Panc1 (cell line): ENCODE data around the gene MAGEA8. TPM values are rescaled to one million over a fixed set of nuclear protein-coding genes. Genes with fewer than 3 reads are reported as not detected.

Experiments used
- ATAC-seq: fragments of 200-7000 bp; cut with Tn5 transposase; 2 replicates; pipeline ENCODE4 v1.9.1; 2020; ENCODE audit warnings: mild to moderate bottlenecking, moderate library complexity
- BruUV-seq: library from RNA; stranded (reverse); fragments of 400-500 nt; replicated peaks from 2 replicates; lab custom pipeline; 2021; lab: Mats Ljungman, UMichigan
- CTCF ChIA-PET: fragments of 300-600 bp; sonication (Branson Sonifier 250); formaldehyde crosslinking; loops from one replicate; lab custom pipeline; 2022; ENCODE audit warnings: antibody characterized with exemption; lab: Charles Lee
- POLR2A ChIA-PET: fragments of 300-600 bp; sonication (Branson Sonifier 250); formaldehyde crosslinking; loops from one replicate; lab custom pipeline; 2022; ENCODE audit warnings: antibody characterized with exemption; lab: Charles Lee
- DNase-seq: peaks from one replicate; pipeline ENCODE4 v3.0.0-alpha.2; 2010; ENCODE audit warnings: low read depth, low spot score
- H3K27ac ChIP-seq: 2 replicates; pipeline ENCODE4 v1.5.1; 2011; ENCODE audit warnings: mild to moderate bottlenecking, low read length, inconsistent platforms
- H3K27me3 ChIP-seq: fragments of 200-500 bp; sonication (Bioruptor generic); 2 replicates; pipeline ENCODE4 v1.6.0; 2014; ENCODE audit warnings: low read length, inconsistent platforms; ENCODE audit not compliant: control insufficient read depth, insufficient read depth
- H3K36me3 ChIP-seq: fragments of 200-500 bp; sonication (Bioruptor generic); 2 replicates; pipeline ENCODE4 v1.5.1; 2014; ENCODE audit warnings: inconsistent platforms, mild to moderate bottlenecking, low read length, moderate library complexity; ENCODE audit not compliant: control insufficient read depth, insufficient read depth
- H3K4me1 ChIP-seq: 2 replicates; pipeline ENCODE4 v1.5.1; 2011; ENCODE audit warnings: inconsistent platforms, mild to moderate bottlenecking, low read length, moderate library complexity; ENCODE audit not compliant: control insufficient read depth, insufficient read depth
- H3K4me3 ChIP-seq, 2 experiments: 2 replicates each; pipeline ENCODE4 v1.5.1; 2011 to 2012; ENCODE audit warnings: low read depth in 2 of 2, low read length in 2 of 2, mild to moderate bottlenecking in 2 of 2, inconsistent platforms in 1 of 2, moderate library complexity in 1 of 2
- H3K9me3 ChIP-seq: fragments of 200-500 bp; sonication (Bioruptor generic); 2 replicates; pipeline ENCODE4 v1.5.1; 2014; ENCODE audit warnings: low read depth, mild to moderate bottlenecking, inconsistent platforms, low read length, moderate library complexity; ENCODE audit not compliant: control insufficient read depth, insufficient read depth
- POLR2AphosphoS5 ChIP-seq: IDR thresholded peaks from 2 replicates; pipeline ENCODE4 v1.6.1; 2012; ENCODE audit warnings: mild to moderate bottlenecking, low read depth, low read length, moderate library complexity
- SIN3A ChIP-seq: IDR thresholded peaks from 2 replicates; pipeline ENCODE4 v1.6.1; 2012; ENCODE audit warnings: low read depth, mild to moderate bottlenecking, low read length, moderate library complexity, borderline replicate concordance; ENCODE audit not compliant: insufficient read depth
- TCF7L2 ChIP-seq: IDR thresholded peaks from 2 replicates; pipeline ENCODE4 v1.6.1; 2011; ENCODE audit warnings: mild to moderate bottlenecking, low read depth, low read length, inconsistent platforms
- in situ Hi-C: cut with HindIII; loops from 2 replicates; pipeline ENCODE4 v1.10.0; 2016; ENCODE audit warnings: low sequenced_read_pairs, low pct_unique_long_range_greater_than_20kb
- intact Hi-C: fragments of 100-400 bp; cut with micrococcal nuclease; formaldehyde crosslinking; loops from one replicate; pipeline ENCODE4 v1.10.0; 2022; ENCODE audit not compliant: unreplicated experiment
- total RNA-seq: library from RNA; stranded (reverse); gene quantifications from one replicate; pipeline ENCODE4 v1.2.1, GENCODE V29; 2021; ENCODE audit not compliant: unreplicated experiment
- TF ChIP-seq, protein P1 (sequence below), 2 experiments: IDR thresholded peaks; 2 replicates each; pipeline ENCODE4 v1.6.1; 2011 to 2012; ENCODE audit warnings: low read depth in 2 of 2, control low read depth in 1 of 2, low read length in 1 of 2, mild to moderate bottlenecking in 1 of 2, moderate library complexity in 1 of 2; ENCODE audit not compliant: insufficient read depth in 1 of 2
- TF ChIP-seq, protein P2 (sequence below): fragments of 450-650 bp; IDR thresholded peaks from 2 replicates; pipeline ENCODE4 v1.5.1; 2017; ENCODE audit warnings: mild to moderate bottlenecking

MAGEA8 gene
- total RNA-seq, 1 experiment from 2014 or later, result not detected

DNA sequence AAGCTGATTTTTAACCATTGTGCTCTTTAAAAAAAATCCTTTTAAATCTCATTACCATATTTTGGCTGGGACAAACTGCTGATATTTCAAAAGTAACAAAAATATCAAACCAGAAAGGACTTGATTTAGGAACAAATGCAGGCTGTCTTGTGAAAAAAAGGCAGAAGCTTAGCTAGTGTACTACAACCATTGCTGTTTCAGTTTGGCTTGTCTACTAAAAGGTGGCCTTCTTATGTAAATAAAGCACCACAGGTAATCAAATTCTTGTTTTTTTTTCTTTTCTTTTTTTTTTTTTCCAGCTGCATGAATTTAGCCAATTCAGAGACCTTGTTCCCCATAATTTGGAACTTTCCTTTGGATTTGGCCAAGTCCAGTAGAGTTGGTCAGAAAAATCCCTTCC lies 43.8 kb upstream of the MAGEA8 start:
- ATAC-seq (no peak), DNase-seq (no peak)
- intact Hi-C loops (no loop called here), in situ Hi-C loops (no loop called here)
- Histone ChIP-seq H3K27me3 (0 out of 2 replicates have a peak, but pooled peaks cover 2% of the 10 kb centered on the region), H3K4me3 (no peak overlapping the region), H3K36me3 (no peaks in the 10 kb centered on the region), H3K27ac (no peak overlapping the region), H3K9me3 (no peaks in the 10 kb centered on the region), H3K4me1 (no peaks in the 10 kb centered on the region)
- TF ChIP-seq, protein P1, sequence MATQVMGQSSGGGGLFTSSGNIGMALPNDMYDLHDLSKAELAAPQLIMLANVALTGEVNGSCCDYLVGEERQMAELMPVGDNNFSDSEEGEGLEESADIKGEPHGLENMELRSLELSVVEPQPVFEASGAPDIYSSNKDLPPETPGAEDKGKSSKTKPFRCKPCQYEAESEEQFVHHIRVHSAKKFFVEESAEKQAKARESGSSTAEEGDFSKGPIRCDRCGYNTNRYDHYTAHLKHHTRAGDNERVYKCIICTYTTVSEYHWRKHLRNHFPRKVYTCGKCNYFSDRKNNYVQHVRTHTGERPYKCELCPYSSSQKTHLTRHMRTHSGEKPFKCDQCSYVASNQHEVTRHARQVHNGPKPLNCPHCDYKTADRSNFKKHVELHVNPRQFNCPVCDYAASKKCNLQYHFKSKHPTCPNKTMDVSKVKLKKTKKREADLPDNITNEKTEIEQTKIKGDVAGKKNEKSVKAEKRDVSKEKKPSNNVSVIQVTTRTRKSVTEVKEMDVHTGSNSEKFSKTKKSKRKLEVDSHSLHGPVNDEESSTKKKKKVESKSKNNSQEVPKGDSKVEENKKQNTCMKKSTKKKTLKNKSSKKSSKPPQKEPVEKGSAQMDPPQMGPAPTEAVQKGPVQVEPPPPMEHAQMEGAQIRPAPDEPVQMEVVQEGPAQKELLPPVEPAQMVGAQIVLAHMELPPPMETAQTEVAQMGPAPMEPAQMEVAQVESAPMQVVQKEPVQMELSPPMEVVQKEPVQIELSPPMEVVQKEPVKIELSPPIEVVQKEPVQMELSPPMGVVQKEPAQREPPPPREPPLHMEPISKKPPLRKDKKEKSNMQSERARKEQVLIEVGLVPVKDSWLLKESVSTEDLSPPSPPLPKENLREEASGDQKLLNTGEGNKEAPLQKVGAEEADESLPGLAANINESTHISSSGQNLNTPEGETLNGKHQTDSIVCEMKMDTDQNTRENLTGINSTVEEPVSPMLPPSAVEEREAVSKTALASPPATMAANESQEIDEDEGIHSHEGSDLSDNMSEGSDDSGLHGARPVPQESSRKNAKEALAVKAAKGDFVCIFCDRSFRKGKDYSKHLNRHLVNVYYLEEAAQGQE (IDR thresholded peaks at IDR 0.05; ENCODE audit: insufficient read depth in 1 of 2, low read depth in 2 of 2, low read length in 1 of 2), result no peak
- TF ChIP-seq SIN3A, result no peak
- no peak for TF ChIP-seq TCF7L2
- no peak for TF ChIP-seq POLR2AphosphoS5
- TF ChIP-seq, protein P2, sequence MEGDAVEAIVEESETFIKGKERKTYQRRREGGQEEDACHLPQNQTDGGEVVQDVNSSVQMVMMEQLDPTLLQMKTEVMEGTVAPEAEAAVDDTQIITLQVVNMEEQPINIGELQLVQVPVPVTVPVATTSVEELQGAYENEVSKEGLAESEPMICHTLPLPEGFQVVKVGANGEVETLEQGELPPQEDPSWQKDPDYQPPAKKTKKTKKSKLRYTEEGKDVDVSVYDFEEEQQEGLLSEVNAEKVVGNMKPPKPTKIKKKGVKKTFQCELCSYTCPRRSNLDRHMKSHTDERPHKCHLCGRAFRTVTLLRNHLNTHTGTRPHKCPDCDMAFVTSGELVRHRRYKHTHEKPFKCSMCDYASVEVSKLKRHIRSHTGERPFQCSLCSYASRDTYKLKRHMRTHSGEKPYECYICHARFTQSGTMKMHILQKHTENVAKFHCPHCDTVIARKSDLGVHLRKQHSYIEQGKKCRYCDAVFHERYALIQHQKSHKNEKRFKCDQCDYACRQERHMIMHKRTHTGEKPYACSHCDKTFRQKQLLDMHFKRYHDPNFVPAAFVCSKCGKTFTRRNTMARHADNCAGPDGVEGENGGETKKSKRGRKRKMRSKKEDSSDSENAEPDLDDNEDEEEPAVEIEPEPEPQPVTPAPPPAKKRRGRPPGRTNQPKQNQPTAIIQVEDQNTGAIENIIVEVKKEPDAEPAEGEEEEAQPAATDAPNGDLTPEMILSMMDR, result no peak
- CTCF ChIA-PET, result interaction anchor here (0.7 kb wide), 1 partner anchor 14 kb away, joined by 3 read pairs; no protein-coding TSS in a partner anchor
- BruUV-seq, result no TSS peak
- POLR2A ChIA-PET, result no interaction called here

DNA sequence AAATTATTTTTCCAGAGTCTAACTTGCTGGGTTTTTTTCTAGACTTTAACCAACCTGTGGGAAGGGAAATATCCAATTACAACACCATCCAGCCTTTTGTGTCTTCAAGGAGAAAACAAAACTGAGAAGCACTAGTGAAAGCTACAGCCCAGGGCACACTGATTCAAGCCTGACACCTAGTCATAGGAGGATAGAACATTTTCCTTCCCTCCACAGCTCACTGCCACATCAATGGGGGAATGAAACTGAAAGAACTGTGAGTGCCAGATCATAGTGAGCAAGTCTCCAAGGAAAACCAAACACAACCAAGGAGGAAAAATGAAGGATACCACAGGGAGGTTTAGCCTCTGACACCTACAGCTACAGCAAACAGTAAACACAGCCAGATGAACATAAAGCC lies 43.3 kb upstream of the MAGEA8 start:
- in situ Hi-C loops (no loop called here), intact Hi-C loops (no loop called here)
- ChIA-PET POLR2A (no interaction called here), CTCF (no interaction called here)
- Histone ChIP-seq H3K27ac (no peak overlapping the region), H3K27me3 (0 out of 2 replicates have a peak, but pooled peaks cover 2% of the 10 kb centered on the region), H3K36me3 (no peaks in the 10 kb centered on the region), H3K9me3 (no peaks in the 10 kb centered on the region), H3K4me1 (no peaks in the 10 kb centered on the region), H3K4me3 (no peak overlapping the region)
- ATAC-seq (no peak), DNase-seq (no peak)
- no TSS peak for BruUV-seq
- TF ChIP-seq POLR2AphosphoS5 (no peak), TCF7L2 (no peak), SIN3A (no peak)
- TF ChIP-seq, protein P1 (IDR thresholded peaks at IDR 0.05; ENCODE audit: insufficient read depth in 1 of 2, low read depth in 2 of 2, low read length in 1 of 2), result no peak
- TF ChIP-seq, protein P2, result no peak
